H1 (cell line): ENCODE measurements around the gene HOMER1. TPM values are rescaled to one million over a fixed set of nuclear protein-coding genes. Genes with fewer than 3 reads are reported as not detected.
A peak's percentile ranks its signal among the peaks of the same experiment; 100 is the strongest.

ENCODE experiments used
- CTCF ChIA-PET: fragments of 300-600 bp; sonication (Branson Sonifier 250); formaldehyde crosslinking; loops from one replicate; lab custom pipeline; 2021; ENCODE audit not compliant: partially characterized antibody; lab: Charles Lee
- POLR2A ChIA-PET: fragments of 300-600 bp; sonication (Branson Sonifier 250); formaldehyde crosslinking; loops from one replicate; lab custom pipeline; 2021; ENCODE audit warnings: inconsistent platforms; ENCODE audit not compliant: partially characterized antibody; lab: Charles Lee
- DNase-seq, 2 experiments: peaks; one replicate each; pipeline versions ENCODE4 v3.0.0 to v3.0.0-alpha.2; 2010 to 2022; ENCODE audit warnings: low spot score in 2 of 2, low read depth in 1 of 2, mixed read lengths in 1 of 2
- FAIRE-seq: peaks from 2 replicates; lab custom pipeline; 2011; peaks lifted over from hg19 to GRCh38; lab: Jason Lieb, UNC
- H2AFZ ChIP-seq: 2 replicates; pipeline ENCODE4 v1.8.1; 2012; ENCODE audit warnings: low read length, inconsistent platforms
- H2AK5ac ChIP-seq: 2 replicates; pipeline ENCODE4 v1.6.1; 2013; ENCODE audit warnings: low read depth, low read length
- H2BK120ac ChIP-seq: replicated peaks from 2 replicates; pipeline ENCODE3; 2013; ENCODE audit warnings: low read depth, low read length, inconsistent platforms
- H2BK12ac ChIP-seq: 2 replicates; pipeline ENCODE4 v1.6.1; 2013; ENCODE audit warnings: low read depth, low read length
- H2BK15ac ChIP-seq: 2 replicates; pipeline ENCODE4 v1.6.1; 2013; ENCODE audit warnings: low read length
- H2BK20ac ChIP-seq: 2 replicates; pipeline ENCODE4 v1.6.1; 2013; ENCODE audit warnings: low read length
- H2BK5ac ChIP-seq: 2 replicates; pipeline ENCODE4 v1.6.1; 2013; ENCODE audit warnings: low read depth, low read length
- H3K14ac ChIP-seq: 2 replicates; pipeline ENCODE4 v1.6.1; 2013; ENCODE audit warnings: inconsistent platforms; ENCODE audit not compliant: insufficient read length
- H3K18ac ChIP-seq: 2 replicates; pipeline ENCODE4 v1.6.1; 2013; ENCODE audit warnings: low read length; ENCODE audit errors: extremely low read depth
- H3K23ac ChIP-seq: 2 replicates; pipeline ENCODE4 v1.6.1; 2013; ENCODE audit warnings: inconsistent platforms; ENCODE audit not compliant: insufficient read length
- H3K23me2 ChIP-seq: 2 replicates; pipeline ENCODE4 v1.6.1; 2013; ENCODE audit warnings: low read depth, low read length
- H3K27ac ChIP-seq: 2 replicates; pipeline ENCODE4 v1.6.1; 2011; ENCODE audit warnings: low read depth, low read length, inconsistent platforms
- H3K27me3 ChIP-seq, 4 experiments: replicated peaks in 1 of 4; 1 replicate in 1 of 4; 2 replicates in 3 of 4; pipeline versions ENCODE4 v1.6.1 to v1.8.1; 2011 to 2013; ENCODE audit warnings: low read length in 3 of 4, mild to moderate bottlenecking in 3 of 4, inconsistent platforms in 2 of 4, mixed read lengths in 2 of 4, moderate library complexity in 1 of 4; ENCODE audit not compliant: control insufficient read depth in 3 of 4, insufficient read depth in 3 of 4; ENCODE audit errors: extremely low read depth in 1 of 4
- H3K36me3 ChIP-seq, 4 experiments: 2 replicates each; pipeline versions ENCODE4 v1.6.1 to v1.8.1; 2011 to 2013; ENCODE audit warnings: mild to moderate bottlenecking in 4 of 4, low read length in 3 of 4, moderate library complexity in 2 of 4, control low read depth in 1 of 4, inconsistent platforms in 1 of 4; ENCODE audit not compliant: insufficient read depth in 4 of 4, control insufficient read depth in 2 of 4
- H3K4ac ChIP-seq: replicated peaks from 2 replicates; pipeline ENCODE3; 2013; ENCODE audit warnings: low read length, low read depth, mixed read lengths, inconsistent platforms; ENCODE audit not compliant: insufficient read length
- H3K4me1 ChIP-seq, 4 experiments: replicated peaks in 1 of 4; 1 replicate in 1 of 4; 2 replicates in 3 of 4; pipeline versions ENCODE4 v1.6.1 to v1.8.1; 2011 to 2013; ENCODE audit warnings: low read length in 3 of 4, inconsistent platforms in 2 of 4, mixed read lengths in 1 of 4; ENCODE audit not compliant: insufficient read depth in 4 of 4, control insufficient read depth in 3 of 4
- H3K4me2 ChIP-seq, 2 experiments: 2 replicates each; pipeline versions ENCODE4 v1.6.1 to v1.8.1; 2011 to 2013; ENCODE audit warnings: low read depth in 2 of 2, low read length in 2 of 2, control low read depth in 1 of 2, inconsistent platforms in 1 of 2, mild to moderate bottlenecking in 1 of 2; ENCODE audit not compliant: insufficient read depth in 1 of 2
- H3K4me3 ChIP-seq, 4 experiments: fragments of 200-600, 300-600 bp in 1 of 4; sonication (generic), shearing (Covaris generic), sonication (Bioruptor Twin) in 1 of 4; 2 replicates each; pipeline versions ENCODE4 v1.5.1 to v1.8.1; 2011 to 2016; ENCODE audit warnings: low read length in 4 of 4, low read depth in 3 of 4, control low read depth in 2 of 4, inconsistent platforms in 2 of 4, mild to moderate bottlenecking in 2 of 4, mixed read lengths in 1 of 4, moderate library complexity in 1 of 4; ENCODE audit not compliant: insufficient read depth in 2 of 4; ENCODE audit errors: extremely low read depth in 1 of 4
- H3K56ac ChIP-seq: replicated peaks from 2 replicates; pipeline ENCODE3; 2013; ENCODE audit warnings: low read depth, mild to moderate bottlenecking, mixed read lengths, low read length, inconsistent platforms; ENCODE audit not compliant: insufficient read length
- H3K79me1 ChIP-seq: 2 replicates; pipeline ENCODE4 v1.6.1; 2013; ENCODE audit warnings: low read depth, low read length, control low read depth
- H3K79me2 ChIP-seq, 2 experiments: 2 replicates each; pipeline versions ENCODE4 v1.6.1 to v1.8.1; 2012 to 2013; ENCODE audit warnings: low read length in 2 of 2, mild to moderate bottlenecking in 2 of 2, inconsistent platforms in 1 of 2; ENCODE audit not compliant: insufficient read depth in 2 of 2, control insufficient read depth in 1 of 2
- H3K9ac ChIP-seq, 4 experiments: replicated peaks in 1 of 4; 1 replicate in 1 of 4; 2 replicates in 3 of 4; pipeline versions ENCODE4 v1.6.1 to v1.8.1; 2011 to 2013; ENCODE audit warnings: low read depth in 3 of 4, low read length in 3 of 4, control low read depth in 2 of 4, mild to moderate bottlenecking in 2 of 4, moderate library complexity in 2 of 4, inconsistent platforms in 1 of 4; ENCODE audit errors: extremely low read depth in 1 of 4
- H3K9me3 ChIP-seq, 2 experiments: 2 replicates each; pipeline versions ENCODE4 v1.6.1 to v1.8.1; 2012 to 2013; ENCODE audit warnings: mild to moderate bottlenecking in 2 of 2, moderate library complexity in 2 of 2, control low read depth in 1 of 2, inconsistent platforms in 1 of 2, low read depth in 1 of 2, low read length in 1 of 2, mixed read lengths in 1 of 2; ENCODE audit not compliant: insufficient read depth in 2 of 2
- H4K20me1 ChIP-seq, 2 experiments: replicated peaks in 1 of 2; 2 replicates each; pipeline versions ENCODE3 to v1.8.1; 2011 to 2013; ENCODE audit warnings: inconsistent platforms in 2 of 2, low read length in 2 of 2, mild to moderate bottlenecking in 1 of 2; ENCODE audit not compliant: insufficient read depth in 2 of 2, control insufficient read depth in 1 of 2
- H4K5ac ChIP-seq: 2 replicates; pipeline ENCODE4 v1.6.1; 2013; ENCODE audit warnings: low read length, low read depth, mixed read lengths, inconsistent platforms; ENCODE audit not compliant: insufficient read length
- H4K8ac ChIP-seq: 2 replicates; pipeline ENCODE4 v1.8.0; 2013; ENCODE audit warnings: mild to moderate bottlenecking, moderate library complexity, low read length, inconsistent platforms; ENCODE audit not compliant: insufficient read depth; ENCODE audit errors: extremely low read depth
- H4K91ac ChIP-seq: replicated peaks from 2 replicates; pipeline ENCODE3; 2013; ENCODE audit warnings: low read length, mixed read lengths, inconsistent platforms; ENCODE audit not compliant: insufficient read length
- RFX5 ChIP-seq: IDR thresholded peaks from 2 replicates; pipeline ENCODE4 v1.6.1; 2011; ENCODE audit warnings: low read depth, low read length, improper control_type of control experiment, borderline replicate concordance
- WGBS, 2 experiments: shearing (Covaris generic) in 1 of 2; methylation state at CpG; one replicate each; pipeline versions ENCODE4 v1.1.6 to v1.1.7; 2013 to 2015; ENCODE audit warnings: low lambda C conversion rate in 2 of 2, mixed read lengths in 2 of 2, inconsistent platforms in 1 of 2, low coverage in 1 of 2, missing lambda C conversion rate in 1 of 2; ENCODE audit not compliant: insufficient replicate concordance in 2 of 2, insufficient coverage in 1 of 2, insufficient read length in 1 of 2; ENCODE audit errors: extremely low coverage in 1 of 2, missing lambda C conversion rate in 1 of 2; 5-methylcytosine and 5-hydroxymethylcytosine counted together
- polyA plus RNA-seq, 7 experiments: library from polyadenylated mRNA; depleted of rRNA in 3 of 7; stranded (reverse) in 5 of 7; unstranded in 2 of 7; fragments of >200 nt in 5 of 7; fragments of 200-250 nt in 2 of 7; gene quantifications; 1 replicate in 5 of 7; 2 replicates in 1 of 7; 4 replicates in 1 of 7; pipeline versions ENCODE4 v1.2.1 to v1.2.3, GENCODE V29; 2011 to 2013; ENCODE audit warnings: missing spikeins in 2 of 7, mixed read lengths in 2 of 7
- total RNA-seq: library from RNA; stranded (reverse); fragmentation: NEBNext Ultra II Directional; extraction: Animal tissue kit (Norgen Biotek cat#: 25700); gene quantifications from 2 replicates; pipeline ENCODE4 v1.2.1, GENCODE V29; 2021

HOMER1 gene
- total and polyA plus RNA-seq, 2 of the 8 experiments (the other 6 are each of a cell fraction or from before 2014, with no cell fraction given): 6.4 to 57.9 TPM

GRCh38 chr5:79495311-79495710 is 18.6 kb downstream of the HOMER1 start:
- Histone ChIP-seq H3K9ac (no peak overlapping the region), H4K20me1 (peaks cover 8 to 11% of the 10 kb centered on the region in 2 experiments), H3K23me2 (no peaks in the 10 kb centered on the region), H2AFZ (no peak overlapping the region), H2BK20ac (no peak overlapping the region), H3K27me3 (no peaks in the 10 kb centered on the region), H3K23ac (no peak overlapping the region), H3K4me1 (peaks cover 0 to 15% (median 8%) of the 10 kb centered on the region in 4 experiments; a peak in 4 of 7 replicates), H3K14ac (no peak overlapping the region), H4K5ac (no peak overlapping the region), H3K36me3 (no peaks in the 10 kb centered on the region), H4K8ac (no peak overlapping the region), H2BK5ac (no peak overlapping the region), H3K79me1 (no peaks in the 10 kb centered on the region; the same call in 1 of the 2 replicates), H3K56ac (no peak overlapping the region), H3K18ac (no peak overlapping the region), H3K79me2 (peaks cover 0 to 92% of the 10 kb centered on the region in 2 experiments; a peak in 3 of 4 replicates), H2BK15ac (no peak overlapping the region), H3K27ac (no peak overlapping the region), H2BK12ac (no peak overlapping the region), H3K9me3 (no peaks in the 10 kb centered on the region), H2BK120ac (no peak overlapping the region), H4K91ac (no peak overlapping the region), H3K4me3 (no peak overlapping the region), H2AK5ac (no peak overlapping the region; the same call in 1 of the 2 replicates), H3K4me2 (peak overlapping the region; percentile 14 to 24; a peak in 2 of 4 replicates), H3K4ac (no peak overlapping the region)
- ChIA-PET CTCF (interaction anchor here (0.6 to 2.1 kb wide), 3 partner anchors 9 to 14 kb away, joined by 3 to 4 read pairs (median 3); no protein-coding TSS in a partner anchor), POLR2A (interaction anchor here (1.0 to 13.2 kb wide), 2 partner anchors 10 to 18 kb away, joined by 3 to 94 read pairs; partner anchors contain the start of gene HOMER1)
- TF ChIP-seq RFX5: no peak
- WGBS, 2 experiments: 37% methylated on average over 2 of the region's 2 CpGs; no CpG with 5 or more reads in 1 of the 2 experiments
- no peak for FAIRE-seq
- no peak for DNase-seq
